GM19239 (cell line): ENCODE data around the gene GALR3.

Experiments
- DNase-seq: peaks from one replicate; pipeline ENCODE4 v3.0.0; 2011; ENCODE audit warnings: low spot score; ENCODE audit not compliant: insufficient read length
- FAIRE-seq: peaks from 2 replicates; lab custom pipeline; 2011; peaks lifted over from hg19 to GRCh38; lab: Jason Lieb, UNC

The GALR3 gene

DNA sequence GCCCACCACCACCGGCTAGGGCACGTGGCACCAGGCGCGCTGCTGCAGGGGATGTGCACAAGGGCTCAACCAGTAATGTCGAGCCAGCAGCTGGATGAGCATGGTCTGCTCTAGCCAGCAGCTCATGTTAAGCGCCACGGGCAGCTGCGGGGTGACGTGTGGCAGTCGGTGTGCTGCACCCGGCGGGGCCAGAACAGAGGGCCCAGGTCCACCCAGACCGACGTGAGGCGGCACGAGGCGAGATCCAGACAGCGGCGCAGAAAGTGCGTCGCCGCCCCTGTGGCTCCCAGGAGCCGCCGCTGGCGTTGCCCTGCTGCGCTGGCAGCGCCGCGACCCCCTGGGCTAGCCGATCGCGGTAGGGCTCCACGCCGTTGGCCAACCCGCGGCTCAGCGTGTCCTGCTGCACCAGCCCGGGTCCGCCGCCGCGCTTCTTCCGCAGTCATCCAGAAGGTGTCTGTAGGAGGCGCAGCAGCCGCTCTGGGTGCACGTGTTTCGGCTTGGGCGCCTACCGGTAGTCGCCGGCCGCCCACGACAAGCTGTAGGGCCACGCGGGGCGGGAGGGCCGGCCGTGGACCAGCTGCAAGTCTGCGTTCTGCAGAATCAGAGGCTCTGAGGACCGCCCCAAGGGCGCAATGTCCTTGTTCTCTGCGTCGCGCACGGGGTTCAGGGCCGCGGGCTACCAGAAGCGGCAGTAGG lies 4.6 kb upstream of the GALR3 start:
- DNase-seq, result peak; percentile 76
- FAIRE-seq, result peak; percentile 45

GRCh38 chr22:37819105-37819433 lies 4.1 kb upstream of the GALR3 start:
- FAIRE-seq, result no peak
- DNase-seq, result no peak

DNA sequence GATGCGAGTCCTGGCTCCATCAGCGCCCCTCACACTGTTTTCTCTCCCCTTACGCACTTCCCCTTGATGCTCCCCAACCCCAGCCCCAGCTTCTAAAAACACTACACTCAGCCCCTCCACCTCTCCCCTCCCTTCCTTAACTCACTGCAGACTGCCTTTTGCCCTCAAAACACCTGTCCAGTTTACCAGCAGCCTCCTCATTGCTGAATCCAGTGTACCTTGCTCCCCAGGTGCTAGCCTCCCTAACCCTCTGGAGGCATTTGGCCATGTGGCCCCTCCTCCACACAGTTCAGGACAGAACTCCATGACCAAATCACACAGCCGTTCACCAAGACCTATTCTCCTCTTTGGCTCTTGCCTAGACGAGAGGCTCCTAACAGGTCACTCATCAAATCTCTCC lies 2.8 kb upstream of the GALR3 start:
- FAIRE-seq, result no peak
- no peak for DNase-seq

DNA sequence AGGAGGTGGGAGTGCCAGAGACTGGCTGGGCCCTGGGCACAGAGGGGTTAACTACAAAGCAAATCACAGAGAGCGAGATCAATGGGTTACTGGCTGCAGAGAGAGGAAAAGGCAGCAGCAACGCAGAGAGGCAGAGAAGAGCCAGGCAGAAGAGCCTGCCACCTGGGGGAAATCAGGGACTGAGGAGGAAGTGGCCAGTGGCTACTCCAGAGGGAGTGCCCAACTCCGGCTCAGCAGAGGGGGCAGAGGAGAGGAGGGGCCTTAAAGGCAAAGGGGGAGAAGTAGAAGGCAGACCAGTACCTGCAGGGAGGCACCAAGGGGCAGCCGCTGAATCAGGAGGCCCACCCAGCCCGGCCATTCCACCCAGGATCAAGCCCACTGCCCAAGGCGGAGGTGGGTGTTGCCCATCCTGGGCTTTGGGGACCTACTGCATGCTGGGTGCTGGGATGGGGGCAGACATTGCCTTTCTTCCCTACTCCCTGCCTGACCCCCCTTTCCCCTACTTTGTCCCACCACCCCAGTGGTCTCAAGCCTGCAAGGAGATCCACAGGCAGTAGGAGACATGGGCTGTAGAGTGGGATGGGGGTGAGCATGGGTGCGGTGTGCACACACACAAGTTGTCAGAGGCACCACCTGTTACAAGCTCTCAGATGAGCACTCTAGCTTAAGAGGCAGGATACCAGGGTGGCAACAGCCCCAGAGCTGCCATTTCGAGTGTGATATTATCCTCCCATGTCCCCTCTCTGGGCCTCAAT lies 926 bp upstream of the GALR3 start:
- DNase-seq, result no peak
- no peak for FAIRE-seq

DNA sequence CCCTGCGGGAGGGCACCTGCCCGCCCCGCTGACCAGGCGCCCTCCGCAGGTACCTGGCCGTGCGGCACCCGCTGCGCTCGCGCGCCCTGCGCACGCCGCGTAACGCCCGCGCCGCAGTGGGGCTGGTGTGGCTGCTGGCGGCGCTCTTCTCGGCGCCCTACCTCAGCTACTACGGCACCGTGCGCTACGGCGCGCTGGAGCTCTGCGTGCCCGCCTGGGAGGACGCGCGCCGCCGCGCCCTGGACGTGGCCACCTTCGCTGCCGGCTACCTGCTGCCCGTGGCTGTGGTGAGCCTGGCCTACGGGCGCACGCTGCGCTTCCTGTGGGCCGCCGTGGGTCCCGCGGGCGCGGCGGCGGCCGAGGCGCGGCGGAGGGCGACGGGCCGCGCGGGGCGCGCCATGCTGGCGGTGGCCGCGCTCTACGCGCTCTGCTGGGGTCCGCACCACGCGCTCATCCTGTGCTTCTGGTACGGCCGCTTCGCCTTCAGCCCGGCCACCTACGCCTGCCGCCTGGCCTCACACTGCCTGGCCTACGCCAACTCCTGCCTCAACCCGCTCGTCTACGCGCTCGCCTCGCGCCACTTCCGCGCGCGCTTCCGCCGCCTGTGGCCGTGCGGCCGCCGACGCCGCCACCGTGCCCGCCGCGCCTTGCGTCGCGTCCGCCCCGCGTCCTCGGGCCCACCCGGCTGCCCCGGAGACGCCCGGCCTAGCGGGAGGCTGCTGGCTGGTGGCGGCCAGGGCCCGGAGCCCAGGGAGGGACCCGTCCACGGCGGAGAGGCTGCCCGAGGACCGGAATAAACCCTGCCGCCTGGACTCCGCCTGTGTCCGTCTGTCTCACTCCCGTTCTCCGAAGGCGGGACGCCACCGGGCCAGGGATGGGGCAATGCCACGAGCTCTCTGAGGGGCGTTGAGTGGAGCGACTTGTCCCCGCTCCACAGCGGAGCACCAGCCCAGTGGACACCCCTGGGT lies 1.8 kb downstream of the GALR3 start:
- no peak for DNase-seq
- FAIRE-seq, result no peak

- DNase-seq, result no peak
- FAIRE-seq, result no peak
Measured at GRCh38 chr22:37827056-37827455, 3.9 kb downstream of the GALR3 start.

DNA sequence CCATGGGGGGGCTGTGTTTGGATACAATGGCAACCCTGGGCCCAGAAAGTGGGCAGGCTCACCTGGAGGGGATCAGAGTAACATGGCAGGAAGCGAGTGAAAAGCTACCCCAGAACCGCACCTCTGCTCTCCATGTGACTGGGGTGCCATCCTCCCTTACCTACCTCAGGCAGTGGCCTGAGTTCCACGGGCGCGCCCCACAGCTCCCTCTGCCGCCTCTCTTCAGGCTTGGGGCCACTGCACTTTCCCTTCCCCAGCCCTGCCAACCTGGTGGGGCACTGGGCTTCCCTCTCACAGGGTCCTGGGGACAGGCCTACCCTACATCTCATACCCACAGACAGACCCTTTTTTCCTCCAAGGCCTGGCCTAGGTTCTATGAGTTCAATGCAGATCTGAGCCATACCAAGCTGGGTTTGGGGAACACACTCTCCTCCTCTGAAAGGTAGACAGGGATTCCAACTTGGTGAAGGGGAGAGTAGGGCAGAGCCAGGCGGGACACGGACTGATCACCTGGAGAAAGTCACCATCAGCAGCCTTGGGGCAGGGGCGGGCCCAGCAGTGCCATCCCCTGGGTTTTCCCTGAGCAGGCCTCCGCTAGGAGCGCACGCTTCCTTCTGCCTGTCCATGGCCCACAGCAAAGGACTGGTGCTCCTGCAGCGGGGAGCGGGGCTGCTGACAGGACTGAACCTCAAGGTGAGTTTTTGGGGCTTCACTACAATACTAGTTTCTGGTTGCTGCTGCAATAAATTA lies 7.1 kb downstream of the GALR3 start:
- FAIRE-seq (no peak), DNase-seq (no peak)

DNA sequence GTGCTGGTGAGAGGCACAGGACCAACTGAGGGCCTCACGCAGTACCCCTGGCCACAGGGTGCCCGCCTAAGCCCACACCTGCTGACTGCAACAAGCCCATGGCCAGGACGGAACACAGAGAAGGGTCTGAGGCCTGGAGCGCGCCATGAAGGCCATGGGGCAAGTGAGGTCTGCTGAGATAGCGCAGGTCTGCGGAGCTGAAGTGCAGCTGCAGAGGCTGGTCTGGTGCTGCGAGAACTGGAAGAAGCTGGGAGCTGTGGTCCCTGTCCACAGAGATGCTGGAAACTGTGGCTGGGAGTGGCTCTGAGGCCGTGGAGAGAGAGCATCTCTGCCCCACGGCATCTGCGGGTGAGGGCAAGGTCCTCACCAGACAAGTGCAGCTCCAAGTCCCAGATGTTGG lies 8.3 kb downstream of the GALR3 start:
- FAIRE-seq, result no peak

GRCh38 chr22:37832022-37832857 lies 9.1 kb downstream of the GALR3 start:
- no peak for FAIRE-seq
- DNase-seq, result no peak

More for the DNA sequence above, 8.3 kb downstream of the GALR3 start:
- DNase-seq, result no peak

DNA sequence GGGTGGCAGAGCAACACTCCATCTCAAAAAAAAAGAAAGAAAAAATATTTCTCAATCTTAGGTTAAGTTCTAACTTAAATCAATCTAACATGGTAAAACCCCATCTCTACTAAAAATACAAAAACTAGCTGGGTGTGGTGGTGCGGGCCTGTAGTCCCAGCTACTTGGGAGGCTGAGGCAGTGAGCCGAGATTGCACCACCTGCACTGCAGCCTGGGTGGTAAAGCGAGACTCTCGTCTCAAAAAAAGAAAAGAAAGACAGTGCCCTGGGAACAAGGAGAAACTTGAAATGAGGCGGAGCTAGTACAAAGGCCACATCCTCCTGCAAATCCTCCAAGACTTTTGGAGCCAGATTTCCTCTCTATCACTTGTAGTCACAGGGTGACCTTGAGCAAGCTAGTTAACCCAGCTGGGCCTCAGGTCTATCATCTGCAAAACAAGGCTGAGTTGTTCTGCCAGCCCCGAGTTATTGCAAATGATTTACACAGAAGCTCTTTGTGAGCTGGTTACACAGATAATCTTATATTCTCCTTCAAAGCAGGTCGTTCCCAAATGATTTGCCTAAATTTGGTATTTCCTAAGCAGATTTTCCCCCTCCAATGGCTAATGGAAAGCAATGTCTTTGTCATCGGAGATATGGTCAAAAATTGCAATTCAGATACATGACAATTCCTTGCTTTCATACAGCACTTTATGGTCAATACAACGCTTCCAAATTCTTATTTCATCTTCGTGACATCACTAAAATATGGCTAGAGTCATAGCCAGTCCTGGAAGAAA lies 19.0 kb downstream of the GALR3 start:
- no peak for FAIRE-seq
- no peak for DNase-seq

- DNase-seq (no peak), FAIRE-seq (peak; percentile 8)
Measured at GRCh38 chr22:37843741-37844089, 20.5 kb downstream of the GALR3 start.

DNA sequence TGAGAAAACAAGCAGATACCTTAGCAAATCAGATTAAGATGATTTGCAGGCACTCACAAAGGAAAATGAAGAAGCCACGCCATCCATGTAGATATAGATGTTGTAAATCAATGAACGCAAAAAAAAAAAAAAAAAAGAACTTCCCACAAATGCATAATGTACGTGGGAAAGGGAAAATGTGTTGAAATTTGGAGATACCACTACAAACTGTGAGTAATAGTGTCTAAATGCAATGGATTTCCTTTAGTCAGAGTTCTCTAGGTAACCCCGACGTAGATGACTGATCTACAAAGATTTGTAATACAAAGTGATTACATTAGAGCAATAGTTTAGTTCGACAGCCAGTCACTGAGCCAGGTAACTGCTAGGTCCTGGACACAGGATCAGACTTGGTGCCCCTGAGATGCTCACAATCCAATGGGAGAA lies 21.7 kb downstream of the GALR3 start:
- no peak for DNase-seq

DNA sequence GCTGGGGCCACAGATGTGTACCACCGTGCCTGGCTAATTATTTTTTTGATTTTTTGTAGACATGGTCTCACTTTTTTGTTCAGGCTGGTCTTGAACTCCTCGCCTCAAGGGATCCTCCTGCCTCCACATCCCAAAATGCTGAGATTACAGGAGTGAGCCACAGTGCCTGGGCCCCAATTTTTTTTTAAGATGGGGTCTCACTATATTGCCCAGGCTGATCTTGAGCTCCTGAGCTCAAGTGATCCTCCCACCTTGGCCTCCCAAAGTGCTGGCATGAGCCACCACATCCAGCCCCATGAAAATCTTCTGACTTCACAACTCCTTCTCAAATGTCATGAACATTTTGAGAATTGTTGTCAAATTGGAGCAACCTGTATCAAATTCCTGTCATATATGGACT lies 23.3 kb downstream of the GALR3 start:
- no peak for DNase-seq
- no peak for FAIRE-seq

More for the DNA sequence above, 21.7 kb downstream of the GALR3 start:
- FAIRE-seq, result no peak

GRCh38 chr22:37848587-37849088 lies 25.5 kb downstream of the GALR3 start:
- no peak for DNase-seq
- no peak for FAIRE-seq

DNA sequence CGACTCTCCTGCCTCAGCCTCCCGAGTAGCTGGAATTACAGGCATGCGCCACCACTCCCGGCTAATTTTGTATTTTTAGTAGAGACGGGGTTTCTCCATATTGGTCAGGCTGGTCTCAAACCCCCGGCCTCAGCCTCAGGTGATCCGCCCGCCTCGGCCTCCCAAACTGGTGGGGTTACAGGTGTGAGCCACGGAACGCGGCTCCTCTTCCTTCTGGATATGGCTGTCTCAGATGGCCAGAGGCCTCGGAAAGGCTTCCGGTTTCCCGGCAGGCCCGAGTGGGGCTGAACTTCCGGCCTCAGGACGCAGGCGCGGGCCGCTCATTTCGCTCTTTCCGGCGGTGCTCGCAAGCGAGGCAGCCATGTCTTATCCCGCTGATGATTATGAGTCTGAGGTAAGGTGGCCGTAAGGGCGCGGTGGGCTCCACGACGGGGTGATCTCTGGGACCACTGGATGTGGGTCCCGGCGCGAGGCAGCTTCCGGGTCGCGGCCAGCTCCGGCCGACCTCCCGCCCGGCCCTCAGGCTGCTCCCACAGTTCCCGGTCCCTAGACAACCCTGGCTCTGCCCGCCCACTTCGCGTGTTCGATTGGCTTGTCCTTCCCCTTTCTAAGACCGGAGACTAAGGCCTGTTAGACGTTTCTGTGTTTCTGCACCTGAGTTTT lies 26.0 kb downstream of the GALR3 start, which contains the start of gene EIF3L:
TSS of gene EIF3L (plus strand) at position 331 of the 663 bp plus-strand sequence. CDS start at position 362, 31 bp downstream.
- FAIRE-seq (peak; percentile 87), DNase-seq (peak; percentile 94)

GRCh38 chr22:37850801-37851200 lies 27.6 kb downstream of the GALR3 start:
- FAIRE-seq (no peak), DNase-seq (no peak)

DNA sequence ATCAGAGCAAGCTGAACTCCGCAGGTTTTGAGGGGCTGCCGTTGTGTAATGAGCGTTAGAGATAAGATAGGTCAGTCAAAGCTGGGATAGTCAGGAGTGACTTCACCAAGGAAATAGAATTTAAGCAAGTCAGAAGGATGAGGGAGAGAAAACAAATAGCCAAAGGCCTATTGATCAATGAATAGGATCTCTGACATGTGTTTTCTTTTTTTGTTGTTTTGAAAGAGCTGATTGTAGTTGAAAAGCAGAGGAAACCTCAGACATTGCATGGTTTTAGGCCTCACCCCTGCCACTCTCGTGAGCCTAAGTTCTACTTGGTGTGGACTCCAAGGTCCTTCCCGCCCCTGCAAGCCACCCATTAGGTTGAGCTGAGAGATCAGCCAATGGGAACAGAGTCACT lies 29.2 kb downstream of the GALR3 start:
- no peak for FAIRE-seq
- no peak for DNase-seq

DNA sequence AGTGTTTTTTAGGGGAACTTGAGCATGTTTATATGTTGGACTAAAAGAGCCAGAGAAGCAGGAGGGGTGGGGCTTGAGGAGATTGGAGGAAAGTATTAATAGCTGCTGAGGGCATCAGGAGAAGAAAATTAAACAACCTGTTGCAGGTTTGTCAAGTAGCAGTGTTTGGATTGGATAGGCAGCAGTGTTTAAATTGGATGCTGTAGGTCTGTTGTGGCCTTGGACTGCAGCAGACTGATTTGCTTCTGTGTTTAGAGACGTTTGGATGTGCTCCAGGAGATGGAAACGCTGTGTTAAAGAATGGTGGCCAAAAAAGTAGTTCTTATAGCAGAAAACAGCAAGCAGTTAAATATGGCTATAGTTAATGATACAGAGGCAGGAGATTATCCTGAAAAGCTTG lies 31.8 kb downstream of the GALR3 start:
- DNase-seq, result no peak
- no peak for FAIRE-seq
